OCI-LY7 (cell line): ENCODE results near the gene RFX6.

ENCODE experiments used
- CTCF ChIP-seq: fragments of 200-600 bp; sonication (generic); conservative IDR thresholded peaks from 2 replicates; pipeline ENCODE4 v1.5.1; 2014; ENCODE audit warnings: mild to moderate bottlenecking, antibody characterized with exemption, low read length, moderate library complexity, mixed read lengths
- EZH2phosphoT487 ChIP-seq: fragments of 200-600 bp; sonication (generic); IDR thresholded peaks from 2 replicates; pipeline ENCODE4 v1.6.1; 2018; ENCODE audit warnings: low read depth, borderline replicate concordance, mild to moderate bottlenecking, mixed run types, antibody characterized with exemption, low read length, moderate library complexity, mixed read lengths

- TF ChIP-seq CTCF (no peak), EZH2phosphoT487 (no peak)
Observed at GRCh38 chr6:116895935-116896334, 18.9 kb downstream of the RFX6 start.
